ENCODE data around the gene SGCB. TPM values are rescaled to one million over a fixed set of nuclear protein-coding genes. Genes with fewer than 3 reads are reported as not detected.
"Not testable (repeated sequence)": the region's sequence is repeated elsewhere in the genome, so short reads cannot be mapped to it uniquely, and the experiment has no call there.

The SGCB gene
- 20.7 and 21.1 TPM in 2 replicates for total RNA-seq

DNA sequence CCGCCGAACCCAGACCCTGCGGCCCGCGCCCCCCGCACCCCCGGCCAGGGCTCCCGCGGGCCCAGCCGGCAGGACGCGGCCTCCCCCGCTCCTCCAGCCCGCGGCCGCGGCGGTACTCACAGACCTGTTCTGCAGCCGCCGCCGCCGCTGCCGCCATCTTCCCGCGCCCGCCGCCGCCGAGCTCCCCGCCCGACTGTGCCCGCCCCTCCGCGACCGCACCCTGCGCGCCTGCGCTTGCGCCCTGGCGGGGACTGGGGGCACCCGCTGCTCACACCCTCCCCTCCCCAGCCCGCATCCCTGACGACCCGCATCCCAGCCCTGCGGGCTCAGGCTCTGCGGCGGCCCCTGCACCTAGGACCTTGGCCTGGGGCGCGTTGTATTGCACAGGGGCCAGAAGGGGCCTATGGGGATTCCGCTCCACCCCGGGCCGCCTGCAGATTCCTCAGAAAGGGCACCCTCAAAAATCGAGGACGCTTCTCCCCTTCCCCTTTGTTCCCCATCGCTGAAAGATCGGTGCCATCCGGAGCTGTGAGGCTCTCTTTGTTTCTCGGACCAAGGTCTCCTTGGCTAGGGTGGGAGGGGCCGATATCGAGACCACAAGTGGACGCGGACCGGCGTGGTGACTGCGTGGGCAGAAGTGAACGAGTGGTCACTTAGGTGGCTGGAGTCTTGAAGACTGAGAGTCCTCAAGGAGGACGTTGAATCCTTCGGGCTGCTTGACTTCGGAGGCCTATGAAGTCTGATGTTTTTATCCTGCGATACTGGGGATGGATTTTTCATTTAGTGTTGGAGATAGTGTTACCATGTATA lies at the start of gene SGCB:
Gene SGCB, minus strand, starts transcription at position 197 of the 810 bp plus-strand sequence. Its CDS starts 40 bp downstream, at position 157.
- Histone ChIP-seq H3K36me3 (ENCODE audit: control insufficient read depth, insufficient read depth, low read length) (no peaks in the 10 kb centered on the region), H3K4me3 (ENCODE audit: low read depth, low read length) (peak within 1 kb of the TSS; percentile 91), H3K27me3 (ENCODE audit: control insufficient read depth, insufficient read depth, low read length) (peaks cover 2% of the 10 kb centered on the region)
- TF ChIP-seq, protein P1, sequence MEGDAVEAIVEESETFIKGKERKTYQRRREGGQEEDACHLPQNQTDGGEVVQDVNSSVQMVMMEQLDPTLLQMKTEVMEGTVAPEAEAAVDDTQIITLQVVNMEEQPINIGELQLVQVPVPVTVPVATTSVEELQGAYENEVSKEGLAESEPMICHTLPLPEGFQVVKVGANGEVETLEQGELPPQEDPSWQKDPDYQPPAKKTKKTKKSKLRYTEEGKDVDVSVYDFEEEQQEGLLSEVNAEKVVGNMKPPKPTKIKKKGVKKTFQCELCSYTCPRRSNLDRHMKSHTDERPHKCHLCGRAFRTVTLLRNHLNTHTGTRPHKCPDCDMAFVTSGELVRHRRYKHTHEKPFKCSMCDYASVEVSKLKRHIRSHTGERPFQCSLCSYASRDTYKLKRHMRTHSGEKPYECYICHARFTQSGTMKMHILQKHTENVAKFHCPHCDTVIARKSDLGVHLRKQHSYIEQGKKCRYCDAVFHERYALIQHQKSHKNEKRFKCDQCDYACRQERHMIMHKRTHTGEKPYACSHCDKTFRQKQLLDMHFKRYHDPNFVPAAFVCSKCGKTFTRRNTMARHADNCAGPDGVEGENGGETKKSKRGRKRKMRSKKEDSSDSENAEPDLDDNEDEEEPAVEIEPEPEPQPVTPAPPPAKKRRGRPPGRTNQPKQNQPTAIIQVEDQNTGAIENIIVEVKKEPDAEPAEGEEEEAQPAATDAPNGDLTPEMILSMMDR (IDR thresholded peaks at IDR 0.05; ENCODE audit: insufficient read depth, low read length, poor library complexity, severe bottlenecking) = no peak
- DNase-seq (ENCODE audit: low read depth) = no peak

GRCh38 chr4:52086425-52086824 lies 48.3 kb upstream of the SGCB start:
- H3K27me3 ChIP-seq (ENCODE audit: control insufficient read depth, insufficient read depth, low read length); H3K4me3 ChIP-seq (ENCODE audit: low read depth, low read length); DNase-seq (ENCODE audit: low read depth); H3K36me3 ChIP-seq (ENCODE audit: control insufficient read depth, insufficient read depth, low read length): not testable (repeated sequence)

GRCh38 chr4:52081216-52081615 lies 43.1 kb upstream of the SGCB start:
- H3K4me3 ChIP-seq (ENCODE audit: low read depth, low read length) = no peak overlapping the region
- H3K27me3 ChIP-seq (ENCODE audit: control insufficient read depth, insufficient read depth, low read length) = peaks cover 2% of the 10 kb centered on the region
- no peaks in the 10 kb centered on the region for H3K36me3 ChIP-seq (ENCODE audit: control insufficient read depth, insufficient read depth, low read length)
- DNase-seq (ENCODE audit: low read depth) = no peak
- TF ChIP-seq, protein P1 (IDR thresholded peaks at IDR 0.05; ENCODE audit: insufficient read depth, low read length, poor library complexity, severe bottlenecking) = no peak

DNA sequence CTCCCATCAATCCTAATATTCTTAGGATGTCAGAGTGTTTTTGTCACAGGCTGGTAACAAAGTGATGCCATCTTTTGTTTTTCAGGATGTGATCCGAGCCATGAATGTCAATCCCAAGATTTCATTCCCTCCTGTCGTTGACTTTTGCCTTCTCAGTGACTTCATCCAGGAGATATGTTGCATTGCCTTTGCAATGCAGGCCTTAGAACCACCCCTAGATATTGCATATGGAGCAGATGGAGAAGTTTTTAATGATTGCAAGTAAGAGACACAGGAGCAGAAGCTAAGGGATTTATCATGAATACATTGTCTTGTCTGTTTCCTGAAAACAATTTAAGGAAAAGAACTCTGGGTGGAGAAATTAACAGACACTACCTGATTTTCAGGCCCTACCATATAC lies 41.6 kb upstream of the SGCB start:
- Histone ChIP-seq H3K4me3 (ENCODE audit: low read depth, low read length) (no peak overlapping the region), H3K27me3 (ENCODE audit: control insufficient read depth, insufficient read depth, low read length) (peaks cover 2% of the 10 kb centered on the region), H3K36me3 (ENCODE audit: control insufficient read depth, insufficient read depth, low read length) (no peaks in the 10 kb centered on the region)
- DNase-seq (ENCODE audit: low read depth) = no peak
- TF ChIP-seq, protein P1 (IDR thresholded peaks at IDR 0.05; ENCODE audit: insufficient read depth, low read length, poor library complexity, severe bottlenecking) = no peak

DNA sequence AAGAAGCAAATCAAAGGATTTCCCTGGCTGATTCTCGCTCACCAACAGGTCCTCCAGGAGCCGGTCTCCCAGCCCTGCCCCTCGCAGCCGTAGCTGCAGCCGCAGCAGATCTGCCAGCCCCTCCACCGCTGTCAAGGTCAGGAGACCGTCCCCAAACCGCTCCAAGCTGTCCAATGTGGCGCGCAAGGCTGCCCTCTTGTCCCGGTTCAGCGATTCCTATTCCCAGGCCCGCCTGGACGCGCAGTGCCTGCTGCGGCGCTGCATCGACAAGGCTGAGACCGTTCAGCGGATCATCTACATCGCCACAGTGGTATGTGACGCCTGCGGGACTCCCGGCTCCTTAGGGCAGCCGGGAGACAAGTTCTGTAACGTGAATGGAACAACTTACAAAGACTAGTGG lies 38.6 kb upstream of the SGCB start:
- Histone ChIP-seq H3K27me3 (ENCODE audit: control insufficient read depth, insufficient read depth, low read length) (peaks cover 2% of the 10 kb centered on the region), H3K4me3 (ENCODE audit: low read depth, low read length) (peak overlapping the region; percentile 22), H3K36me3 (ENCODE audit: control insufficient read depth, insufficient read depth, low read length) (no peaks in the 10 kb centered on the region)
- TF ChIP-seq, protein P1 (IDR thresholded peaks at IDR 0.05; ENCODE audit: insufficient read depth, low read length, poor library complexity, severe bottlenecking) = no peak
- no peak for DNase-seq (ENCODE audit: low read depth)

- Histone ChIP-seq H3K27me3 (ENCODE audit: control insufficient read depth, insufficient read depth, low read length) (peaks cover 2% of the 10 kb centered on the region), H3K4me3 (ENCODE audit: low read depth, low read length) (no peak overlapping the region), H3K36me3 (ENCODE audit: control insufficient read depth, insufficient read depth, low read length) (no peaks in the 10 kb centered on the region)
- TF ChIP-seq, protein P1 (IDR thresholded peaks at IDR 0.05; ENCODE audit: insufficient read depth, low read length, poor library complexity, severe bottlenecking) = no peak
- no peak for DNase-seq (ENCODE audit: low read depth)
Measured at GRCh38 chr4:52071791-52072546, 33.9 kb upstream of the SGCB start.

Data from kidney epithelial cell (primary cell).